Esophagus muscularis mucosa (tissue), 3 donors: ENCODE data around the gene AVEN.

ENCODE experiments used
- POLR2A ChIP-seq: fragments of 450-650 bp; IDR thresholded peaks from one replicate; pipeline ENCODE4 v1.6.1; 2017; ENCODE audit warnings: antibody characterized with exemption, moderate library complexity, mild to moderate bottlenecking, low read depth
- TF ChIP-seq, protein P1 (sequence below), 3 experiments: fragments of 200-600 bp in 2 of 3; fragments of 450-650 bp in 1 of 3; sonication (generic) in 2 of 3; IDR thresholded peaks; one replicate each; pipeline ENCODE4 v1.5.1; 2017 to 2019; ENCODE audit warnings: antibody characterized with exemption in 3 of 3, mild to moderate bottlenecking in 2 of 3, moderate library complexity in 1 of 3

DNA sequence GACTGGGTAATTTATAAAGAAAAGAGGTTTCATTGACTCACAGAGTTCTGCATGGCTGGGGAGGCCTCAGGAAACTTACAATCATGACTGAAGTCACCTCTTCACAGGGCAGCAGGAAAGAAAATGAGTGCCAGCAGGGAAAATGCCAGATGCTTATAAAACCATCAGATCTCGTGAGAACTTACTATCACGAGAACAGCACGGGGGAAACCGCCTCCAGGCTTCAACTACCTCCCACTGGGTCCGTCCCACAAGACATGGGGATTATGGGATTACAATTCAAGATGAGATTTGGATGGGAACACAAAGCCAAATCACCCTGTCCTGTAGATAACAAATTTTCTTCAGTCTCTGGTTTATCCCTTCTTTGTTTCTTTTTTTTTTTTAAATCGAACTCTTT lies 31.0 kb upstream of the AVEN start:
- TF ChIP-seq POLR2A = no peak
- TF ChIP-seq, protein P1, sequence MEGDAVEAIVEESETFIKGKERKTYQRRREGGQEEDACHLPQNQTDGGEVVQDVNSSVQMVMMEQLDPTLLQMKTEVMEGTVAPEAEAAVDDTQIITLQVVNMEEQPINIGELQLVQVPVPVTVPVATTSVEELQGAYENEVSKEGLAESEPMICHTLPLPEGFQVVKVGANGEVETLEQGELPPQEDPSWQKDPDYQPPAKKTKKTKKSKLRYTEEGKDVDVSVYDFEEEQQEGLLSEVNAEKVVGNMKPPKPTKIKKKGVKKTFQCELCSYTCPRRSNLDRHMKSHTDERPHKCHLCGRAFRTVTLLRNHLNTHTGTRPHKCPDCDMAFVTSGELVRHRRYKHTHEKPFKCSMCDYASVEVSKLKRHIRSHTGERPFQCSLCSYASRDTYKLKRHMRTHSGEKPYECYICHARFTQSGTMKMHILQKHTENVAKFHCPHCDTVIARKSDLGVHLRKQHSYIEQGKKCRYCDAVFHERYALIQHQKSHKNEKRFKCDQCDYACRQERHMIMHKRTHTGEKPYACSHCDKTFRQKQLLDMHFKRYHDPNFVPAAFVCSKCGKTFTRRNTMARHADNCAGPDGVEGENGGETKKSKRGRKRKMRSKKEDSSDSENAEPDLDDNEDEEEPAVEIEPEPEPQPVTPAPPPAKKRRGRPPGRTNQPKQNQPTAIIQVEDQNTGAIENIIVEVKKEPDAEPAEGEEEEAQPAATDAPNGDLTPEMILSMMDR (IDR thresholded peaks at IDR 0.05) = no peak
